ENCODE results near the gene ADD3. TPM values are rescaled to one million over a fixed set of nuclear protein-coding genes. Genes with fewer than 3 reads are reported as not detected.

Gene ADD3
- total RNA-seq, 1 donor from 2014 or later = 57.4 TPM

DNA sequence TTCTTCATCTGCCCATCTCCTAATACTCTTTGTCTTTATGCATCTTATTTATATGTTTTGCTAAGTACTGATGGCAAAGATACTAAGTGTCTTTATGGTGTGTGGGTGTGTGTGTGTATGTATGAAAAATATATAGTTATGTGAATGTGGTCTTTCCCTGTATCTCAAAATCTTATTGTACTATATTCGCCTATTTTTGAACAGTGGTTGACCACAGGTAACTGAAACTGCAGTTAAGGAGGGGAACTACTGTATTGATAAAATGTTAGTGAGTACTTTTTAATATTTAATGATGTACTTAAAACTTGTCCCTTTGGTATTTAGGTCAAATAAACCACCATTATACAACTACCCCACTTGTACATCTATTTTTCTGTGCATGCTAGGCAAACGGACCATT is 85.9 kb downstream of the ADD3 start:
- Histone ChIP-seq H3K36me3 (no peaks in the 10 kb centered on the region), H3K9me3 (no peaks in the 10 kb centered on the region)
- intact Hi-C loops (cut with DNase I) = no loop called here

GRCh38 chr10:110094786-110095185 is 87.0 kb downstream of the ADD3 start:
- Histone ChIP-seq H3K4me1 (peaks cover 4% of the 10 kb centered on the region), H3K27ac (no peak overlapping the region), H3K9me3 (no peaks in the 10 kb centered on the region), H3K4me3 (no peak overlapping the region), H3K27me3 (no peaks in the 10 kb centered on the region), H3K36me3 (no peaks in the 10 kb centered on the region)
- intact Hi-C loops (cut with DNase I) = no loop called here
- ATAC-seq (no peak), DNase-seq (no peak)
- TF ChIP-seq, protein P1, sequence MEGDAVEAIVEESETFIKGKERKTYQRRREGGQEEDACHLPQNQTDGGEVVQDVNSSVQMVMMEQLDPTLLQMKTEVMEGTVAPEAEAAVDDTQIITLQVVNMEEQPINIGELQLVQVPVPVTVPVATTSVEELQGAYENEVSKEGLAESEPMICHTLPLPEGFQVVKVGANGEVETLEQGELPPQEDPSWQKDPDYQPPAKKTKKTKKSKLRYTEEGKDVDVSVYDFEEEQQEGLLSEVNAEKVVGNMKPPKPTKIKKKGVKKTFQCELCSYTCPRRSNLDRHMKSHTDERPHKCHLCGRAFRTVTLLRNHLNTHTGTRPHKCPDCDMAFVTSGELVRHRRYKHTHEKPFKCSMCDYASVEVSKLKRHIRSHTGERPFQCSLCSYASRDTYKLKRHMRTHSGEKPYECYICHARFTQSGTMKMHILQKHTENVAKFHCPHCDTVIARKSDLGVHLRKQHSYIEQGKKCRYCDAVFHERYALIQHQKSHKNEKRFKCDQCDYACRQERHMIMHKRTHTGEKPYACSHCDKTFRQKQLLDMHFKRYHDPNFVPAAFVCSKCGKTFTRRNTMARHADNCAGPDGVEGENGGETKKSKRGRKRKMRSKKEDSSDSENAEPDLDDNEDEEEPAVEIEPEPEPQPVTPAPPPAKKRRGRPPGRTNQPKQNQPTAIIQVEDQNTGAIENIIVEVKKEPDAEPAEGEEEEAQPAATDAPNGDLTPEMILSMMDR (IDR thresholded peaks at IDR 0.05) = no peak

More for the DNA sequence above, 85.9 kb downstream of the ADD3 start:
- TF ChIP-seq, protein P1 (IDR thresholded peaks at IDR 0.05) = no peak
- Histone ChIP-seq H3K4me3 (no peak overlapping the region), H3K27ac (no peak overlapping the region), H3K27me3 (no peaks in the 10 kb centered on the region), H3K4me1 (peaks cover 4% of the 10 kb centered on the region)
- no peak for ATAC-seq
- DNase-seq = no peak

- intact Hi-C loops (cut with DNase I) = no loop called here
- no peak overlapping the region for H3K27ac ChIP-seq
- TF ChIP-seq, protein P1 (IDR thresholded peaks at IDR 0.05) = no peak
These were observed 93.8 kb downstream of the ADD3 start for GRCh38 chr10:110101464-110102144.

GRCh38 chr10:110103921-110104461 is 96.2 kb downstream of the ADD3 start:
- no peak for DNase-seq
- TF ChIP-seq, protein P1 (IDR thresholded peaks at IDR 0.05) = no peak
- no peaks in the 10 kb centered on the region for H3K27me3 ChIP-seq
- H3K4me1 ChIP-seq = no peaks in the 10 kb centered on the region
- H3K27ac ChIP-seq = no peak overlapping the region
- intact Hi-C loops (cut with DNase I) = no loop called here
- ATAC-seq = no peak
- no peak overlapping the region for H3K4me3 ChIP-seq
- peaks cover 12% of the 10 kb centered on the region for H3K36me3 ChIP-seq
- H3K9me3 ChIP-seq = no peaks in the 10 kb centered on the region

More at GRCh38 chr10:110101464-110102144, 93.8 kb downstream of the ADD3 start:
- Histone ChIP-seq H3K27me3 (no peaks in the 10 kb centered on the region), H3K36me3 (peaks cover 12% of the 10 kb centered on the region), H3K4me3 (no peak overlapping the region), H3K4me1 (no peaks in the 10 kb centered on the region), H3K9me3 (no peaks in the 10 kb centered on the region)
- ATAC-seq (no peak), DNase-seq (no peak)

- DNase-seq = no peak
- ATAC-seq = no peak
- no peaks in the 10 kb centered on the region for H3K4me1 ChIP-seq
- no peaks in the 10 kb centered on the region for H3K27me3 ChIP-seq
- H3K27ac ChIP-seq = no peak overlapping the region
- peaks cover 7% of the 10 kb centered on the region for H3K36me3 ChIP-seq
- no peaks in the 10 kb centered on the region for H3K9me3 ChIP-seq
- no peak overlapping the region for H3K4me3 ChIP-seq
- TF ChIP-seq, protein P1 (IDR thresholded peaks at IDR 0.05) = no peak
- intact Hi-C loops (cut with DNase I) = no loop called here
These were observed 98.1 kb downstream of the ADD3 start for GRCh38 chr10:110105873-110106272.
